ENCODE measurements around the gene RAD52.

DNA sequence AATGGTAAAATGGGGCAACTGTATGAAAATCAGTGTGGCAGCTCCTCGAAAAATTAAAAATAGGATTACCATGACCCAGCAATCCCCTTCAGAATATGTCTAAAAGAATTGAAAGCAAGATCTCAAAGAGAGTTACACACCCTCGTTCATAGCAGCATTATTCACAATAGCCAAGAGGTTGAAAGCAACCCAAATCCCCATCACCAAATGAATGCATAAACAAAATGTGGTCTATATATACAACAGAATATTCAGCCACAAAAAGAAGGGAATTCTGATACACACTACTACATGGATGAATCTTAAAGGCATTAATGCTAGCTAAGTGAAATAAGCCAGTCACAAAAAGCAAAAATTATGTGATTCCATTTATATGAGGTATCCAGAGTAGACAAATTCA lies 27.2 kb downstream of the RAD52 start:
- no peak for TF ChIP-seq EP300 (IDR thresholded peaks at IDR 0.05)
- TF ChIP-seq, protein P1, sequence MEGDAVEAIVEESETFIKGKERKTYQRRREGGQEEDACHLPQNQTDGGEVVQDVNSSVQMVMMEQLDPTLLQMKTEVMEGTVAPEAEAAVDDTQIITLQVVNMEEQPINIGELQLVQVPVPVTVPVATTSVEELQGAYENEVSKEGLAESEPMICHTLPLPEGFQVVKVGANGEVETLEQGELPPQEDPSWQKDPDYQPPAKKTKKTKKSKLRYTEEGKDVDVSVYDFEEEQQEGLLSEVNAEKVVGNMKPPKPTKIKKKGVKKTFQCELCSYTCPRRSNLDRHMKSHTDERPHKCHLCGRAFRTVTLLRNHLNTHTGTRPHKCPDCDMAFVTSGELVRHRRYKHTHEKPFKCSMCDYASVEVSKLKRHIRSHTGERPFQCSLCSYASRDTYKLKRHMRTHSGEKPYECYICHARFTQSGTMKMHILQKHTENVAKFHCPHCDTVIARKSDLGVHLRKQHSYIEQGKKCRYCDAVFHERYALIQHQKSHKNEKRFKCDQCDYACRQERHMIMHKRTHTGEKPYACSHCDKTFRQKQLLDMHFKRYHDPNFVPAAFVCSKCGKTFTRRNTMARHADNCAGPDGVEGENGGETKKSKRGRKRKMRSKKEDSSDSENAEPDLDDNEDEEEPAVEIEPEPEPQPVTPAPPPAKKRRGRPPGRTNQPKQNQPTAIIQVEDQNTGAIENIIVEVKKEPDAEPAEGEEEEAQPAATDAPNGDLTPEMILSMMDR (IDR thresholded peaks at IDR 0.05): no peak

Measured in suprapubic skin (tissue), 3 donors.